OCI-M1 (cell line): ENCODE data around the gene ZBTB21.
"Not testable (repeated sequence)": the region's sequence is repeated elsewhere in the genome, so short reads cannot be mapped to it uniquely, and the experiment has no call there.

Experiments used
- DNase-seq: peaks from one replicate; lab custom pipeline; 2025; lab: John Stamatoyannopoulos, UW

The ZBTB21 gene

GRCh38 chr21:42019101-42019605 is 9.0 kb upstream of the ZBTB21 start:
- no peak for DNase-seq

GRCh38 chr21:42017022-42017421 is 6.9 kb upstream of the ZBTB21 start:
- no peak for DNase-seq

GRCh38 chr21:42016364-42016985 is 6.3 kb upstream of the ZBTB21 start:
- DNase-seq: no peak

GRCh38 chr21:42013931-42014330 is 3.8 kb upstream of the ZBTB21 start:
- no peak for DNase-seq

GRCh38 chr21:42013376-42013775 is 3.2 kb upstream of the ZBTB21 start:
- no peak for DNase-seq

- no peak for DNase-seq
Measured at GRCh38 chr21:42012763-42013329, 2.7 kb upstream of the ZBTB21 start.

GRCh38 chr21:42012344-42012743 is 2.2 kb upstream of the ZBTB21 start:
- DNase-seq: no peak

- peak; percentile 60 for DNase-seq
Measured at GRCh38 chr21:42010507-42011495, 641 bp upstream of the ZBTB21 start.

- DNase-seq: peak; percentile 71
Measured at GRCh38 chr21:42009018-42009830, 936 bp downstream of the ZBTB21 start.

- no peak for DNase-seq
Measured at GRCh38 chr21:42007356-42007940, 2.7 kb downstream of the ZBTB21 start.

GRCh38 chr21:42006765-42007164 is 3.4 kb downstream of the ZBTB21 start:
- DNase-seq: peak; percentile 18

GRCh38 chr21:42004406-42005199 is 5.6 kb downstream of the ZBTB21 start:
- peak; percentile 33 for DNase-seq

- no peak for DNase-seq
Measured at GRCh38 chr21:42003051-42003461, 7.1 kb downstream of the ZBTB21 start.

GRCh38 chr21:42002421-42002958 is 7.7 kb downstream of the ZBTB21 start:
- no peak for DNase-seq

GRCh38 chr21:42001781-42002180 is 8.4 kb downstream of the ZBTB21 start:
- no peak for DNase-seq

GRCh38 chr21:42000908-42001307 is 9.3 kb downstream of the ZBTB21 start:
- DNase-seq: no peak

GRCh38 chr21:41997657-41998056 is 12.5 kb downstream of the ZBTB21 start:
- no peak for DNase-seq

- no peak for DNase-seq
Measured at GRCh38 chr21:41995577-41995976, 14.6 kb downstream of the ZBTB21 start.

GRCh38 chr21:41994613-41995012 is 15.5 kb downstream of the ZBTB21 start:
- not testable (repeated sequence) for DNase-seq

- no peak for DNase-seq
Measured at GRCh38 chr21:41993744-41994143, 16.4 kb downstream of the ZBTB21 start.
